Neural cell (in vitro differentiated cells): ENCODE results near the gene ARHGAP27. TPM values are rescaled to one million over a fixed set of nuclear protein-coding genes. Genes with fewer than 3 reads are reported as not detected.

Experiments used
- H2AFZ ChIP-seq: fragments of 200-600, 300-800 bp; sonication (generic), shearing (Covaris generic); 2 replicates; pipeline ENCODE4 v1.6.0; 2014; ENCODE audit warnings: low read depth, mild to moderate bottlenecking, antibody characterized with exemption, low read length, moderate library complexity
- H3F3A ChIP-seq: fragments of 200-600 bp; shearing (Covaris generic); 2 replicates; pipeline ENCODE4 v1.6.1; 2016; ENCODE audit warnings: mild to moderate bottlenecking, moderate library complexity, mixed read lengths, antibody characterized with exemption, low read length; ENCODE audit not compliant: insufficient read depth, poor library complexity, severe bottlenecking
- H3K27ac ChIP-seq: fragments of 200-600, 300-800 bp; sonication (generic), shearing (Covaris generic); 2 replicates; pipeline ENCODE4 v1.5.1; 2014; ENCODE audit warnings: mild to moderate bottlenecking, low read length, moderate library complexity
- H3K27me3 ChIP-seq: fragments of 300-800, 200-600 bp; sonication (generic), shearing (Covaris generic); 2 replicates; pipeline ENCODE4 v1.6.0; 2014; ENCODE audit warnings: mild to moderate bottlenecking, low read depth, low read length, moderate library complexity; ENCODE audit not compliant: insufficient read depth
- H3K36me3 ChIP-seq: fragments of 300-800, 200-600 bp; sonication (generic), shearing (Covaris generic); 2 replicates; pipeline ENCODE4 v1.5.1; 2014; ENCODE audit warnings: mild to moderate bottlenecking, antibody characterized with exemption, low read length, moderate library complexity; ENCODE audit not compliant: insufficient read depth
- H3K4me2 ChIP-seq: fragments of 300-800, 200-600 bp; sonication (generic), shearing (Covaris generic); 2 replicates; pipeline ENCODE4 v1.6.0; 2014; ENCODE audit warnings: mild to moderate bottlenecking, low read length
- H3K4me3 ChIP-seq: fragments of 300-800, 200-600 bp; sonication (generic), shearing (Covaris generic); 2 replicates; pipeline ENCODE4 v1.5.1; 2014; ENCODE audit warnings: mild to moderate bottlenecking, low read length, moderate library complexity
- H3K79me2 ChIP-seq: fragments of 200-600 bp; shearing (Covaris generic); replicated peaks from 2 replicates; pipeline ENCODE4 v1.6.0; 2014; ENCODE audit warnings: mild to moderate bottlenecking, low read length, moderate library complexity; ENCODE audit not compliant: insufficient read depth
- H3K9ac ChIP-seq: fragments of 300-800, 200-600 bp; sonication (generic), shearing (Covaris generic); 2 replicates; pipeline ENCODE4 v1.6.1; 2016; ENCODE audit warnings: mild to moderate bottlenecking, low read length, mixed read lengths
- H3K9me2 ChIP-seq: fragments of 200-600 bp; shearing (Covaris generic); 2 replicates; pipeline ENCODE4 v1.6.1; 2016; ENCODE audit warnings: mild to moderate bottlenecking, low read length, mixed read lengths; ENCODE audit not compliant: insufficient read depth
- H3K9me3 ChIP-seq: fragments of 200-600, 300-800 bp; sonication (generic), shearing (Covaris generic); 2 replicates; pipeline ENCODE4 v1.6.1; 2016; ENCODE audit warnings: mild to moderate bottlenecking, mixed run types, low read length, moderate library complexity, mixed read lengths
- H4K20me1 ChIP-seq: fragments of 200-600 bp; shearing (Covaris generic); 2 replicates; pipeline ENCODE4 v1.6.1; 2016; ENCODE audit warnings: mild to moderate bottlenecking, mixed run types; ENCODE audit not compliant: insufficient read depth
- CTCF ChIP-seq: fragments of 450-650 bp; IDR thresholded peaks from 2 replicates; pipeline ENCODE4 v1.5.1; 2014; ENCODE audit warnings: antibody characterized with exemption, mild to moderate bottlenecking, moderate library complexity; ENCODE audit not compliant: poor library complexity, severe bottlenecking
- EP300 ChIP-seq: fragments of 450-650 bp; conservative IDR thresholded peaks from 2 replicates; pipeline ENCODE4 v1.6.1; 2014; ENCODE audit warnings: antibody characterized with exemption, mild to moderate bottlenecking, moderate library complexity; ENCODE audit not compliant: poor library complexity, severe bottlenecking
- EZH2 ChIP-seq: fragments of 200-600, 300-800 bp; shearing (Covaris generic), sonication (generic); IDR thresholded peaks from 2 replicates; pipeline ENCODE4 v1.6.1; 2014; ENCODE audit warnings: antibody characterized with exemption, low read length, borderline replicate concordance, mild to moderate bottlenecking; ENCODE audit not compliant: insufficient read depth, poor library complexity, severe bottlenecking
- MXI1 ChIP-seq: fragments of 450-650 bp; conservative IDR thresholded peaks from 2 replicates; pipeline ENCODE4 v1.6.1; 2014; ENCODE audit warnings: antibody characterized with exemption, mild to moderate bottlenecking; ENCODE audit not compliant: poor library complexity, severe bottlenecking
- POLR2AphosphoS5 ChIP-seq: IDR thresholded peaks from 2 replicates; pipeline ENCODE4 v1.6.1; 2012
- RAD21 ChIP-seq: fragments of 450-650 bp; conservative IDR thresholded peaks from 2 replicates; pipeline ENCODE4 v1.6.1; 2014; ENCODE audit warnings: antibody characterized with exemption, mild to moderate bottlenecking, moderate library complexity
- SMC3 ChIP-seq: fragments of 450-650 bp; conservative IDR thresholded peaks from 2 replicates; pipeline ENCODE4 v1.6.1; 2014; ENCODE audit warnings: antibody characterized with exemption, mild to moderate bottlenecking, moderate library complexity; ENCODE audit not compliant: poor library complexity
- TAF1 ChIP-seq: IDR thresholded peaks from 2 replicates; pipeline ENCODE4 v1.6.1; 2012; ENCODE audit warnings: low read depth
- polyA plus RNA-seq: library from polyadenylated mRNA; depleted of rRNA; stranded (reverse); fragments of >200 nt; gene quantifications from 2 replicates; pipeline ENCODE4 v1.2.3, GENCODE V29; 2014
- TF ChIP-seq, protein P1 (sequence below): IDR thresholded peaks from 2 replicates; pipeline ENCODE4 v1.6.1; 2012; ENCODE audit warnings: borderline replicate concordance

ARHGAP27 gene
- polyA plus RNA-seq, 1 donor from 2014 or later: 7.4 TPM

- Histone ChIP-seq H2AFZ (no peak overlapping the region), H3K36me3 (no peaks in the 10 kb centered on the region), H3K9me3 (no peaks in the 10 kb centered on the region), H4K20me1 (no peaks in the 10 kb centered on the region), H3K9me2 (no peaks in the 10 kb centered on the region), H3K4me2 (no peak overlapping the region), H3K79me2 (no peaks in the 10 kb centered on the region), H3K27me3 (peaks cover 71% of the 10 kb centered on the region), H3K27ac (no peak overlapping the region), H3F3A (no peaks in the 10 kb centered on the region), H3K4me3 (no peak overlapping the region), H3K9ac (no peak overlapping the region)
- TF ChIP-seq, protein P1, sequence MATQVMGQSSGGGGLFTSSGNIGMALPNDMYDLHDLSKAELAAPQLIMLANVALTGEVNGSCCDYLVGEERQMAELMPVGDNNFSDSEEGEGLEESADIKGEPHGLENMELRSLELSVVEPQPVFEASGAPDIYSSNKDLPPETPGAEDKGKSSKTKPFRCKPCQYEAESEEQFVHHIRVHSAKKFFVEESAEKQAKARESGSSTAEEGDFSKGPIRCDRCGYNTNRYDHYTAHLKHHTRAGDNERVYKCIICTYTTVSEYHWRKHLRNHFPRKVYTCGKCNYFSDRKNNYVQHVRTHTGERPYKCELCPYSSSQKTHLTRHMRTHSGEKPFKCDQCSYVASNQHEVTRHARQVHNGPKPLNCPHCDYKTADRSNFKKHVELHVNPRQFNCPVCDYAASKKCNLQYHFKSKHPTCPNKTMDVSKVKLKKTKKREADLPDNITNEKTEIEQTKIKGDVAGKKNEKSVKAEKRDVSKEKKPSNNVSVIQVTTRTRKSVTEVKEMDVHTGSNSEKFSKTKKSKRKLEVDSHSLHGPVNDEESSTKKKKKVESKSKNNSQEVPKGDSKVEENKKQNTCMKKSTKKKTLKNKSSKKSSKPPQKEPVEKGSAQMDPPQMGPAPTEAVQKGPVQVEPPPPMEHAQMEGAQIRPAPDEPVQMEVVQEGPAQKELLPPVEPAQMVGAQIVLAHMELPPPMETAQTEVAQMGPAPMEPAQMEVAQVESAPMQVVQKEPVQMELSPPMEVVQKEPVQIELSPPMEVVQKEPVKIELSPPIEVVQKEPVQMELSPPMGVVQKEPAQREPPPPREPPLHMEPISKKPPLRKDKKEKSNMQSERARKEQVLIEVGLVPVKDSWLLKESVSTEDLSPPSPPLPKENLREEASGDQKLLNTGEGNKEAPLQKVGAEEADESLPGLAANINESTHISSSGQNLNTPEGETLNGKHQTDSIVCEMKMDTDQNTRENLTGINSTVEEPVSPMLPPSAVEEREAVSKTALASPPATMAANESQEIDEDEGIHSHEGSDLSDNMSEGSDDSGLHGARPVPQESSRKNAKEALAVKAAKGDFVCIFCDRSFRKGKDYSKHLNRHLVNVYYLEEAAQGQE: no peak
- TF ChIP-seq SMC3: no peak
- no peak for TF ChIP-seq CTCF
- no peak for TF ChIP-seq EP300
- TF ChIP-seq EZH2: no peak
- TF ChIP-seq RAD21: no peak
- TF ChIP-seq MXI1: no peak
- no peak for TF ChIP-seq TAF1
These were observed 3.7 kb downstream of the ARHGAP27 start for GRCh38 chr17:45428931-45429338.

GRCh38 chr17:45428050-45428617 is 4.5 kb downstream of the ARHGAP27 start:
- Histone ChIP-seq H3K9ac (no peak overlapping the region), H4K20me1 (no peaks in the 10 kb centered on the region), H3K36me3 (no peaks in the 10 kb centered on the region), H3F3A (no peaks in the 10 kb centered on the region), H3K27me3 (peaks cover 64% of the 10 kb centered on the region), H3K9me2 (no peaks in the 10 kb centered on the region), H3K27ac (no peak overlapping the region), H3K9me3 (no peaks in the 10 kb centered on the region), H3K4me3 (peak overlapping the region; percentile 3), H2AFZ (no peak overlapping the region), H3K79me2 (no peaks in the 10 kb centered on the region), H3K4me2 (no peak overlapping the region)
- no peak for TF ChIP-seq TAF1
- no peak for TF ChIP-seq EZH2
- TF ChIP-seq RAD21: peak; percentile 71
- TF ChIP-seq, protein P1: no peak
- peak; percentile 92 for TF ChIP-seq CTCF
- TF ChIP-seq EP300: no peak
- peak; percentile 8 for TF ChIP-seq POLR2AphosphoS5
- no peak for TF ChIP-seq MXI1
- peak; percentile 85 for TF ChIP-seq SMC3
